ENCODE data around the gene IGF2.
"Not testable (repeated sequence)": the region's sequence is repeated elsewhere in the genome, so short reads cannot be mapped to it uniquely, and the experiment has no call there.

The IGF2 gene, protein sequence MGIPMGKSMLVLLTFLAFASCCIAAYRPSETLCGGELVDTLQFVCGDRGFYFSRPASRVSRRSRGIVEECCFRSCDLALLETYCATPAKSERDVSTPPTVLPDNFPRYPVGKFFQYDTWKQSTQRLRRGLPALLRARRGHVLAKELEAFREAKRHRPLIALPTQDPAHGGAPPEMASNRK

DNA sequence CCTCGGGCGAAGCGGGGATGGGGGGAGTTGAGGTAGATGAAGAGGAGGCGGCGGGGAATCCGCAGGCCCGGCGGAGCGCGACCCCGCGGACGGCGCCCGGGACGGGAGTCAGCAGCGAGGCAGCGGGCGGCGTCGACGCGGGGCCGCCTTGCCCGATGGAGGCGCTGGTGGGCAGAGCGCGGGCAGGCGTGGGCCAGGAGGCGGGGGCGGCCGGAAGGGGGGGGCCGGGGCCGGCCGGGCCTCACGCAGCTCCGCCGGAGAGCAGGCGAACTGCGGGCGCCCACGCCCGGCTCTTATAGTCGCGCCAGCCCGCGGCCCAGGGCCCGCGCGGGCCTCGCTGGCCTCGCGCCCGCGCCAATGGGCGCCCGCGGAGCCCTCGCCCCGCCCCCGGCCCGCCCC is at the start of gene IGF2:
Gene IGF2 (minus strand): TSS at position 267 of the 399 bp plus-strand sequence. CDS start 3,866 bp downstream, outside the sequence.
- peak; percentile 63 for DNase-seq

DNA sequence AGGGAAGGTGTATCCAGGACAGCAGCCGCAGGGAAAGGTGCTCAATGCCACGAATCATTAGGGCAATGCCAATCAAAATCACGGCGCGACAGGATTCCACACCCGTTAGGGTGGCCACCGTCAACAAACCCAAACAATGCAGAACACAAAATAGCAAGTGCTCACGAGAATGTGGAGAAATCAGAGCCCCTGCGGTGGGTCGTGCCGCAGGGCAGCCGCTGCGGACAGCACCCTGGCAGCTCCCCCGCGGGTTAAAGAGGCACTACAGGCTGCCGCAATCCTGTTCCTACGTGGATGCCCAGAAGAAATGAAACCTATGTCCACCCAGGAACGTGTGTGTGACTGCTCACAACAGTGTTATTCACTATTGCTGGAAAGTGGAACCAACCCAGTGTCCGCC is 49.6 kb upstream of the IGF2 start:
- no peak for DNase-seq

DNA sequence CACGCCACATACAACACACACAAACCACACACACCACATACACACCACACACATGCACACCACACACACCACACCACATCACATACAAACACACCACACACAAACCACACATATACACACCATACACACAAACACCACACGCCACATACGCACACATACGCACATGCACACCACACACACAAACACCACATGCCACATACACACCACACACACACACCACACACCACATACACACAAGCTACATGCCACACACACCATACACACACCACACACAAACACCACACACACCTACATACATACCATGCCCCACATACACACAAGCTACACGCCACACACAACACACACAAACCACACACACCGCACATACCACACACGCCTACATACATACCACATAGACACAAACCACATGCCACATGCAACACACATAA is 48.1 kb upstream of the IGF2 start:
- DNase-seq = no peak

DNA sequence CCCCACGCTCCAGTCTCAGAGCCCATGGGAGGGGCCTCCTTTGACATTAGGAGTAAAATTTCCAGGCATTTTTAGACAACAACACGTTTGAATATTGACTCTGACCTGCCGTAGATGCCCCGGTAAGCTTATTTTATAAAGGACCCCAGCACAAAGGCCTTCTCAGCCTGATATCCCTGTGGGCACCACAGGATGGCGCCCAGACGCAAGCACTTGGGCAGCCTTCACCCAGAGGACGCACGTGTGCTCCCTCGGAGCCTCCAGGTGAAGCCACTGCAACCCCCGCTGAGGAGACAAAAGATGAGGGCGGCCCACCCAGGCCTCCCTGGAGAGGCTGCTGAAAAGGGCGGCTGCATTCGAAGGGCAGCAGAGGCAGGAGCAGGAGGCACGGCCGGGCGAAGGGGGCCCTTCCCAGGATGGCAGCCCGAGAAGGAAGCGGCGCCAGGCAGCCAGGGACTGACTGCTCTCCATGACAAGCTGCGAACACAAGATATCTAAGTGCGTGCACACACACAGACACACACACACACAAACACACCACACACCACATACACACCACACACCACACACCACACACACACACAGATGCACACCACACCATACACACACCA is 47.6 kb upstream of the IGF2 start:
- peak; percentile 80 for DNase-seq

DNA sequence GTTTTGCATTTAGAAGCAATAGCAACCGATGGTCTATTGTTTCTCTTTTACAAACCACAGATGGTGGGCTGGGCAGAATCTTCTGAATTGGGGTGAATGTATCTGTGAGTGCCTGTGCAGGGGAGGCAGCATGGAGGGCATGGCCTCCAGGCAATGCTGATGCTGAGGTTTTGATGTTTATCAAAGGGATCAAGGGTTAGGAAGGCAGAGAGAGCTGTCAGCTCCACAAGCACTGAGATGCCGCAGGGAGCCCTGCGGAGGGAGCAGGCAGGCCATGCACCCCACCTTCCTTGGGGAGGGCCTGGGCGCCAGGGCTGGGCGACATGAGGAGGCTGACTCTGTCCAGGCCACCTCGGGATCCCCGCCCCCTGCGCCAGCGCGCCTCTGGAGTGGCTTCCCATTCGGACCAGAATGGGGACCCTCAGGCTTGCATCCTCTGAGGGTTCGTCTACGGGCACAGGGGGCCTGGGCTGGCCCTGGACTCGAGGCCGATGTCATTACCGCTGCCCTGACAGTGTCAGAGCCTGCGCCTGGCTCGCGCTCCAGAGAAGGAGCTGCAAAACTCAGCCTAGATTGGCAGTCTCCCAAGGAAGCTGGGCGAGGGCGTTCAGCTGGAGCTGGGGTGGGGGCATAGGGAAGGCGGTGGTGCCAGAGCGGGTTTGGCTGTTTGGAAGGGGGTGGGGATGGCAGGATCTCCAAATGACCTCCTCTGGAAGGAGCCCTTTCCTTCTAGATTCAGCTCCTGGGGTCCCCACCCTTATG is 46.3 kb upstream of the IGF2 start:
- DNase-seq = peak; percentile 7

DNA sequence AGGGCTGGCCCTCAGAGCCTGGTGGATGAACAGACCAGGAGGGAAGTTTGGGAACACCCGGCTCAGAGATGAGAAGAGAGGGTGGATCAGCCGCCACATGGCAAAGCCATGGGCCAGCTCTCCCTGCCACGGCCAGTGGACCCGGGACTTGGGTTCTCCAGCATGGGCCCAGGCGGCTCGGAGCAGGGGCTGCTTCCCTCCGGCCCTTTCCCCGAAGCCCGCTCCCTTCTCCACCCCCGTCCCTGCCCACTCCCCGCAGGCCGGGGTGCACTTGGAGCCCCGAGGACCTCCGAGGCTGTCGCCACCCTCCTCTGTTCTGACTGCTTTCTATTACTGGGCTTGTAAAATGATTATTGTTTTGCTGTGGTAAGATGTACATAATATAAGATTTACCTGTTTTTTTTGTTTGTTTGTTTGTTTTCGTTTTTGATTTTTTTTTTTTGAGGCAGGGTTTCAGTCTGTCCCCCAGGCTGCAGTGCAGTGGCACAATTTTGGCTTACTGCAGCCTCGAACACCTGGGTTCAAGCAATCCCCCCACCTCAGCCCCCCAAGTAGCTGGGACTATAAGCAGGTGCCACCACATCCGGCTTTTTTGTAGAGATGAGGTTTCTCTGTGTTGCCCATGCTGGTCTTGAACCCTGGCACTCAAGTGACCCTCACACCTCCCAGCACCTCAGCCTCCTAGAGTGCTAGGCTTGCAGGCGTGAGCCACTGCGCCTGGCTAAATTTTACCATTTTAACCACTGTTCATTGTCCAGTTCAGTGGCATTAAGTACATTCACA is 43.7 kb upstream of the IGF2 start:
- no peak for DNase-seq

DNA sequence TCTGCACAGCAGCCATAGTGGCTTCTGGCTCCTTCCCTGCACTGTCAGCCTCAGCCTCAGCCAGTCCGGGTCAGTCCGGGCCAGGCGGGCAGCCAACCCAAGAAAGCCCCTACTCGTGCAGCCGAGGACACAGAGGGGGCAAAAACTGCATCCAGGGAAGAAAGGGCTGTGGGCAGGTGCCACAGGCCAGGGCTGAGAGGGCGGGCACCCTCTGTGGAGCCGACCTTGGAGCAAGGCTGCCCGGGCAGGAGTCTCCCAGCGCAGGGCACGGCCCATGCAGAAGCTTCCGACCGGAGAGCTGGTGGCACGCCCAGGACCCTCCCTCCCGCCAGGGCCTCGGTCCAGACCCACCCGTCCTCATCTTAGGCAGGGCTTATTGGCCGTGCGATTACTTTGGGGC is 42.9 kb upstream of the IGF2 start:
- no peak for DNase-seq

DNA sequence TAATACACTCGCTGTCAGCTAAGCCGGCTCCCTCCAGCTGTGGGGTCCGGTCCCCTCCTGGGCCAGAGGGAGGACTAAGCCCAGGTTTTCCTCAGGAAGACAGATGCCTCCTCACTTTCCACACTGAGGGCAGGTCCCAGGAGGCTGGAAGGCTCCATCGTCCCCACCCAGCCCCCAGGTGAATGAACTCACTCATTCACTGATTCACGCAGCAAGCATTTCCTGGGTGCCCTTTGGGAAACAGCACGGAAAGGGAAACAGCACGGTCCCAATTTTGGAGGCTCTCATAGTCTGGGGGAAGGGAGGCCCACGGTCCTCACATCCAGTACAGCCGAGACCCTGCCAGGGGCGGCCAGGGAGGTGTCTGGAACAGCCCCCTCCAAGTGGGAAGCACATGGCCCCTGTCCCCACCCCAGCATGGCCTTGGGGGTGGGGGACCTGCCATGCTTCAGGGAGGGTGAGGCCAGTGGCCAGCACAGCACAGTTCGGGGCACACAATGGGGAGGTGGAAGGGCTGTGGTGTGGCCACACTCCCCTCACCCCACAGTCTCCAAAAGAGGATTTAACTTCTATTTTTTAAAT is 41.7 kb upstream of the IGF2 start:
- no peak for DNase-seq

DNA sequence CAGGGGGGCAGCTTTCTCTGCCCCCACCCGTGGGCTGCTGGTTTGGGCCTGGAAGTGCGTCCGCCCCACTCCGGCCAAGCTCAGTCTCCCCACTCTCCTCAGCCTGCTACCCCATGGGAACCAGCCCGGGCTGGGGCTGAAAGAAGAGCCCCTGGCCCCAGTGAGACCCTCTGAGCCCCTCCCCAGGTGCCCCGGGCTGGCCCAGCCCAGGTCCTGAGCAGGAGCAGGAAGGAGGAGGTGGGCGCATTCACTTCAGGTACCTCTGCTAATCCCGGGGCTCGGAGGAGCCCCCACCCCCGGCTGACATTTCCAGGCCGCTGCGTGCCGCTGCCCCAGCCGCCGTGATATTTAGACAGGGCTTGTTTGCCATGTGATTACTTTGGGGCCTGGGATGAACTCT is 41.2 kb upstream of the IGF2 start:
- no peak for DNase-seq

DNA sequence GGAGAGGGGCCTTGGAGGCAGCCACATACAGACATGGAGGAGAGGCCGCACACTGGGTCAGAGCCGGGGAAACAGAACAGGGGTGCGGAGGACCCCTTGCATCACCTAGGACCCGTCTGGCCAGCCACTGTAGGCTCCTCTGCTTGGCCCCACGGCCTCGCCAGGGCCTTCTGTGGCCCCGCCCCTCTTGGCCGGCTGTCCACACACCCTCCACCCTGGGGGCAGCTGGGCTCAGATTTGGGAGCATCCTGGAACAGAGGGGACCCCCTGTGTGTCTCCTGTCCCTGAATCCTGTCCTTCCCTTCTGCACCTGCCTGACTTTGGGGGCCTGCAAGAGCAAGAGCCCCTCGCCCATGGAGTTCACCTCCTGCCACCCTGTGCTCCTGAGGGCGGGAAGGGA is 40.3 kb upstream of the IGF2 start:
- no peak for DNase-seq

DNA sequence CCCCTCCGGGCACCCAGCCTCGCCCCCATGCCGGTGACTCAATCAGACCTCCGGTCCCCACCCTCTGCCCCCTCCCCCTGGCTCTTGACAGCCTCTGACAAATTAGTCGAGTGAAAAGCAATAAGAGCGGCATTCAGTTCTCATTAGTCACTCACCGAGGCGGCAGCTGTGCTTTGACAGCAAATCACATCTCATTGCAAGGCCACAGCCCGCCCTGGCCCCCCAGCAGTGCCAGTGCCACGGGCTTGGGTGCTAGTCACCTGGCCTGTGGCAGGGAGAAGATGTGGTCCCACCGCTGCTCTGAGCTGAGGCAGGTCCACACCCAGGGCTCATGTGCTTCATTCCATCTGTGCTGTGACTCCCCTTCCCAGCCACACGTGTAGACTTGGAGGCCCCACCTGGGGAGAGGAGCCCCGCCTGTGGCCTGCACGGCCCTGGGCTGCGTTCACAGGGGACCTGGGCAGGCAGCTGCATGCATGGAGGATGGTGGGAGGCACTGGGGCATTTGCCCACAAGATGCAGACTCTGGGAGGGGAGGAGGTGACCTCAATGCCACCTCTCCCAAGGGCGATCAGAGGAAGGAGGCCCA is 39.8 kb upstream of the IGF2 start:
- peak; percentile 85 for DNase-seq

DNA sequence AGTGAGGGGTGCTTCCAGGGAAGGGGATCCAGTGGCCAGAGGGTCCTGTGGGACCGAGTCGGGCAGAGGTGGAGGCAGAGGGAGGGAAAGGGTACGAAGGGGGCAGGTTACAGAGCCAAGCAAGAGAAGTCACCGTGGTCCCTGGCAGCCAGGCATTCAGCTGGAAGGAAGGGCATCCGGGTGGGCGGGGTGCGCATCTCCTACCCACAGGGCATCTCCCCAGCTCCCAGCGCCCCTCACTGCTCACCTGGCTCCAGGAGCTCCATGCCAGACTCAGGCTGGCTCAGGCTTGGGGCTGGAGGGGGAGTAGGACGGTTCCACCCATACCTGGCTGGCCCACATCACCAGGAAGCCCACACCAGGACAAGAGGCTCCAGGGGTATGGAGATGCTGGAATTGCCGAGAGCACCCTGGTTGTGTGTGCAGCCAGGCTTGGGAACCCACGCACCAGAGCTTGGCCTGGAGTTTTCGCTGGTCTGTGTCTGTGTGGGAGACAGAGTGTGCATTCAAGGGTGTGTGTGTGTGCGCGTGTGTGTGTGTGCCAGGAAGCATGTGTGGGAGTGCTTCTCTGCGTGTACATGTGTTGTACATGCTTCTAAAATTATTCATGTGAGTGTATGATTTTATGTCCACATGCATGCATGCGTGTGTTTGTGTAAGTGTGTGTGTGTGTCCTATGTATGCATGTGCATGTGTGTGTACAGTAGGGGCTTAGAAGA is 39.0 kb upstream of the IGF2 start:
- DNase-seq = not testable (repeated sequence)

DNA sequence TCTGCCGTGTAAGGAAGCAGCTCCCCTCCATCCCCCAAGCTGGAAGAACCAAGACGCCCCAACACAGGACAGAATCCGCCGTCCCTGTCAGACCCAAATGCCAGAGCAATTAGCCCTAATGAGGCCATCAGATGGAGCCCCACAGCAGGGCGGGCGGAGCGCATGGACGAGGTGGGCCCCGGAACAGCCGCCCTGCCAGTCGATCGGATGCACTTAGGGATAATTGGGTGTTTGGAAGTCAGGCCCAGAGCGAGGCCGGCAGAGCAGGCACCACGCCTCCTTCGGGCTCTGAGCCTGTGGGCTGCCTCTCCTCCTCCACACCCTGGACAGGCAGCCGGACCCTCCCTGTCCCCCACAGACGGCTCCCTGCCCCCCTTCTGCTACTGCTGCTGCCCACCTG is 37.9 kb upstream of the IGF2 start:
- DNase-seq = peak; percentile 85

DNA sequence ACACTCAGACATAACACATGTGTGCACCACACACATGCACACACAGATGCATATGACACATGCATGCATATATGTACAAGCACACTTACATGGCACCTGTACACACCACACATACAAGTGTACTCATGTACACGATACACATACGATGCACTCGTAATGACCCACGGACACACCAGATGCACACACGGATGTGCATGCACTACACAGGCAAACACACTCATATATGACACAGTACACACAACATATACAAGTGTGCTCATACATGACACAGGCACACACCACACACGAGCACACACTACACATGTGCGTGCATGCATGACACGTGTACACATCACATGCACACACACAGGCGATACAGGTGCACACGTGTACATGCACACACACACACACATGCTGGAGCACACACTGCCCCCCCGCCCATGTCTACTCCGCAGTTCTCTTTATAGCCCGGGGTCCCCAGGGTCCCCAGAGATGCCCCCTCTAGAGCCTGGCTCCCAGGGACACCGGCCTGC is 37.3 kb upstream of the IGF2 start:
- no peak for DNase-seq

DNA sequence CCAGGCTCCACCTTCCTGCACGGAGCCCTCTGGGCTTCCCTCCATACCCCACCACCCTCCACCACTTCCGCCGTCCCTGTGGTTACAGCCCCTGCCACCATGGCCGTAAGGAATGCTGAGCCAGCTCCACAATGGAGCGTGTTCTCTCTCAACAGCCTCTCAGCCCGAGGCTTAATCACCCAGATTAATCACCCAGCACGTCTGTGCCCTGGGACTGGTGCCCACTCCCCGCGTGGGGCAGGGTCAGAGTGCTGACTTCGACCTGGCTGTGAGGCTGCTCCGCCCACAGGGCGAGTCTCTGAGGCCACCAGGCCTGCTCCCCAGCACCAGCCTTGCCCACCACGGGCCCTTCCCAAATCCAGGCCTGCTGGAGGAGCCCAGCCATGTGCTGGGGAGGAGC is 36.5 kb upstream of the IGF2 start:
- DNase-seq = no peak

DNA sequence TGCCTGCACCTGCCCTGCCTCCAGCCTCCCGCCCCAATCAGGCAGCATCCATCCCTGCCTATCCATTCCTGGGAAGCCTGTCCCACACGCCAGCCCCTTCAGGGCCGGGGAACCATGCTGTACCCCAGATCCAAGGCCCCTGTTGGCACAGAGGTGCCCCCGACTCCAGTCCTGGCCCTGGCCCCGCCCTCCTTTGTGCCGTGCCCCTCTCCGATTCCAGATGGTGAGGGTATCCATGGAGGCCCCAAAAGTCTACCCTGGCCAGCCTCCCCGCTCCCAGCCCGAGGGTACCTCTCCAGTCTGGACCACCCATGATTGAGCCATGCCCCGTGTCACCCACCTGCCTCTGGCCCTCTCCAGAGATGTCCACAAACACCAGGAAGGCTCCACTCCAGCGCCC is 35.2 kb upstream of the IGF2 start:
- DNase-seq = no peak

DNA sequence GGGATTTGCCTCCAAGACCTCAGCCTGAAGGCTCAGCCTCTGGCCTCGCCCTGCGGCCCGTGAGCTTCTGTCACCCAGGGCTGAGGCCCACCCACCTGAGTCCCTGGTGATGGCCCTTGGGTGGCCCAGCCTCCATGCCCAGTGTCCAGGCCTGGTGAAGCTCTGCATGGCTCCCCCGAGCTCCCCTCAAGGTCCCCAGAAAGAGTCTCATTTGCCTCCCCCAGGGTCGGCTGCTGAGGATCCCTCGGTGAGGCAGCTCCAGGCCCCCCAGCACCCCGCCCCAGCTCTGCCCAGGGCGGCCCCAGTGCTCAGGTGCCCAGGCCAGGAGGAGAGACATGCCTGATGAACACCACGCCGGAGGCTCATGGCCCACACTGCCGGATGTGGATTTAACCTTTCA is 34.6 kb upstream of the IGF2 start:
- DNase-seq = no peak

DNA sequence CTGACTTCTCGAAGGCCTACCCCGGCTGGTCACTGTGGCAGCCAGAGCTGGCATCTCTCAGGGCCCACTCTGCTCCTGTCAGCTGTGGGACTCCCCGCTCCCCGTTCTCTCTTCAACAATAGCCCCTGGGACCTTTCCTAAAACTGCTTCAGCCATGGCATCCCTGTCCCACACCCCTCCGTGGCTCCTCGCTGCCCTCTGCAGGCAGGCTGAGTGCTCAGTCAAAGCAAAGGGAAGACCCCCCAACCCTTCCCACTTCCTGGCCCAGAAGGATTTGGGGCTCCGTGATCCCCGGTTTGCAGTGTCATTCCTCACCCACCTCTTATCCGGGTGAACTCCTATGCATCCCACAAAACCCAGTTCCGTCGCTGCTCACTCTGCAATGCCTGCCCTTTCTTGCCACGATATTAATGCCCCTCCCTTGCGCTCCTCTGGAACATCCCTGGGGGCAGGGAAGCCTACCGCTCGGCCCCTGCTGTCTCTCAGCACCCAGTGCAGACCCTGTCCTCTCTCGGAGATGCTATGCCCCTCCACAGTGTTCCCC is 34.0 kb upstream of the IGF2 start:
- DNase-seq = no peak

DNA sequence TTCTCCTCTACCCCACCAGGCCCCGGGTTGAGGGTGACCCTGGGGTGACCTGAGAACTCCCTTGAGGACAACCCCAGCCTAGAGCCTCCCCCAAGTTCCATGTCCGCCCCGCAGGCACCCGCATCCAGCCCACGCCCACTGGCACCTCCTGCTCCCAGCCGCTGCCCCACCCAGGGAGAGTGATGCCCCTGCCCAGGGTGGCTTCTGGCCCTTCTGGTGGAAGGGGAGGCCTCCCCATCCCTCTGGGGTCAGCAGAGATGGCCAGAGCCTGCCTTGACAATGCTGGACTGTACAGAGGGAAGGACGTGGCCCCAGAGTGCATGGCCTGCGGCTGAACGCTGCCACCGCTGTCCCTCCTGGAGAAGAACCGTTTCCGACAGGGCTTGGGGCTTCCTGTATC is 33.5 kb upstream of the IGF2 start:
- no peak for DNase-seq

DNA sequence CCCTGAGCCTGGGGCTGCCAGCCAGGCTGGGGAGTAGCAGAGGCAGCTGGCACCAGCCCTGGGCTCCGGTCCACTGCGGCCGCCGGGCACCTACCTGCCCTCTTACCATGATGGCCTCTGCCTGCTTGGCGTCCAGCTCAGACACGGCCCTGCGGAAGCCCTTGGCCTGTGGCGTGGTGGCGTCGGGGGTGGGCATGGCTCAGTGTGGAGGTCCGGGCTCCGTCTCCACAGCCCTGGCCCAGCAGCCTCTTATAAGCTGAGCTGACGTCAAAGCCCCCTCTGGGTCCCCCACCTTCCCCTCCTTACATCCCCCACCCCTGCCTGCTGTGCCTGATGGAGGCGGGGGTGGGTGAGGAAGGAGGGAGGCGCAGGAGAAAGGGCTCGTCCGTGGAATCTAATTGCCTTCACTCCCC is 32.4 kb upstream of the IGF2 start, which contains the start of gene TH:
Gene TH (minus strand): TSS at position 225 of the 413 bp plus-strand sequence. CDS start 29 bp downstream, at position 196.
- peak; percentile 69 for DNase-seq

Data from eye (tissue), 1 donor.